Uterus (tissue), 2 donors: ENCODE data around the gene TMEM106C.

Source experiments
- CTCF ChIP-seq, 4 experiments: fragments of 200-600 bp in 2 of 4; fragments of 450-650 bp in 2 of 4; sonication (generic) in 2 of 4; IDR thresholded peaks; one replicate each; pipeline ENCODE4 v1.5.1; 2016 to 2019; ENCODE audit warnings: antibody characterized with exemption in 4 of 4, mild to moderate bottlenecking in 2 of 4, moderate library complexity in 1 of 4
- POLR2A ChIP-seq, 2 donors: fragments of 450-650 bp; IDR thresholded peaks; one replicate each; pipeline ENCODE4 v1.6.1; 2016; ENCODE audit warnings: antibody characterized with exemption in 2 of 2, mild to moderate bottlenecking in 1 of 2, moderate library complexity in 1 of 2

- TF ChIP-seq CTCF (IDR thresholded peaks at IDR 0.05) (no peak), POLR2A (IDR thresholded peaks at IDR 0.05) (no peak)
These were observed 32.8 kb upstream of the TMEM106C start for GRCh38 chr12:47930634-47931033.
